Measurements from ENCODE around the gene NBEAL2. TPM values are rescaled to one million over a fixed set of nuclear protein-coding genes. Genes with fewer than 3 reads are reported as not detected.
A peak's percentile ranks its signal among the peaks of the same experiment; 100 is the strongest.

Gene NBEAL2
- total RNA-seq, 1 donor: 4.3 TPM

DNA sequence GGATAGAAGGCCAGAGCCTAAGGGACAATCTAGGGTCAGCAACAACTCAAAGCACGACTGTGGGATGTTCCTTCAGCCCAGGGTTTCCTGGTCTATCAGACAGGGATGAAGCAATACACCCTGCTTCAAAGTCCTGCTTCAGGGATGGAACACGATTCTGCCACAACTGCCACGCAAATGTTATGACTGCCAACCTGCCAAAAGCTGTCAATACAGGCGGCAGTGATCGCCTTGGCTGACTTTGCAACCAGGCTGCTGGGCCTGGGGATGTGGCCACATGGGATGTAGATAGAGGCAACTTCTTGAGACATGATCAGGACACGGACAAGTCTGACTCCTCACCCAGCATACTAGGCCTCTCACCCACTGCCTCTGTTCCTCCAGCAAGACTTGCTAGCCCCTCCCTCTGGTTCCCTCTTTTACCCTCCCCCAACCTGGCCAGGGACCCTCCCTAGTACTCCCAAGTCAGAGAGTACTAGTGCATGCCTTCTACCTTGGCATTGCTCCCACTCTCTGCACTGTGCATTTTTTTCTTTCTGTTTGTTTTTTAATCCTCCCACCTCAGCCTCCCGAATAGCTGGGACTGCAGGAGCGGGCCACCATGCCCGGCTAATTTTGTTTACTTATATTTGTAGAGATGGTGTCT, 10.6 kb upstream of the NBEAL2 start:
- Histone ChIP-seq H3K79me2 (ENCODE audit: insufficient read depth, low read length) (peaks cover 89% of the 10 kb centered on the region), H3K27ac (ENCODE audit: low read depth, low read length) (no peak overlapping the region), H4K20me1 (ENCODE audit: insufficient read depth, low read length) (peaks cover 83% of the 10 kb centered on the region), H3K4me3 (ENCODE audit: insufficient read depth, low read length) (no peak overlapping the region), H3K27me3 (ENCODE audit: insufficient read depth, low read length) (no peaks in the 10 kb centered on the region), H3K9me3 (ENCODE audit: low read depth, low read length) (no peaks in the 10 kb centered on the region), H3K4me1 (ENCODE audit: insufficient read depth, low read length) (peaks cover 9% of the 10 kb centered on the region), H2AFZ (ENCODE audit: low read length) (no peak overlapping the region), H3K4me2 (ENCODE audit: insufficient read depth, low read length) (no peak overlapping the region), H3K36me3 (ENCODE audit: insufficient read depth, low read length) (peaks cover 7% of the 10 kb centered on the region)
- TF ChIP-seq, protein P1, sequence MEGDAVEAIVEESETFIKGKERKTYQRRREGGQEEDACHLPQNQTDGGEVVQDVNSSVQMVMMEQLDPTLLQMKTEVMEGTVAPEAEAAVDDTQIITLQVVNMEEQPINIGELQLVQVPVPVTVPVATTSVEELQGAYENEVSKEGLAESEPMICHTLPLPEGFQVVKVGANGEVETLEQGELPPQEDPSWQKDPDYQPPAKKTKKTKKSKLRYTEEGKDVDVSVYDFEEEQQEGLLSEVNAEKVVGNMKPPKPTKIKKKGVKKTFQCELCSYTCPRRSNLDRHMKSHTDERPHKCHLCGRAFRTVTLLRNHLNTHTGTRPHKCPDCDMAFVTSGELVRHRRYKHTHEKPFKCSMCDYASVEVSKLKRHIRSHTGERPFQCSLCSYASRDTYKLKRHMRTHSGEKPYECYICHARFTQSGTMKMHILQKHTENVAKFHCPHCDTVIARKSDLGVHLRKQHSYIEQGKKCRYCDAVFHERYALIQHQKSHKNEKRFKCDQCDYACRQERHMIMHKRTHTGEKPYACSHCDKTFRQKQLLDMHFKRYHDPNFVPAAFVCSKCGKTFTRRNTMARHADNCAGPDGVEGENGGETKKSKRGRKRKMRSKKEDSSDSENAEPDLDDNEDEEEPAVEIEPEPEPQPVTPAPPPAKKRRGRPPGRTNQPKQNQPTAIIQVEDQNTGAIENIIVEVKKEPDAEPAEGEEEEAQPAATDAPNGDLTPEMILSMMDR (IDR thresholded peaks at IDR 0.05; ENCODE audit: extremely low read depth, low read depth, low read length): no peak
- DNase-seq (ENCODE audit: insufficient read length, low spot score, missing footprints): peak; percentile 47

DNA sequence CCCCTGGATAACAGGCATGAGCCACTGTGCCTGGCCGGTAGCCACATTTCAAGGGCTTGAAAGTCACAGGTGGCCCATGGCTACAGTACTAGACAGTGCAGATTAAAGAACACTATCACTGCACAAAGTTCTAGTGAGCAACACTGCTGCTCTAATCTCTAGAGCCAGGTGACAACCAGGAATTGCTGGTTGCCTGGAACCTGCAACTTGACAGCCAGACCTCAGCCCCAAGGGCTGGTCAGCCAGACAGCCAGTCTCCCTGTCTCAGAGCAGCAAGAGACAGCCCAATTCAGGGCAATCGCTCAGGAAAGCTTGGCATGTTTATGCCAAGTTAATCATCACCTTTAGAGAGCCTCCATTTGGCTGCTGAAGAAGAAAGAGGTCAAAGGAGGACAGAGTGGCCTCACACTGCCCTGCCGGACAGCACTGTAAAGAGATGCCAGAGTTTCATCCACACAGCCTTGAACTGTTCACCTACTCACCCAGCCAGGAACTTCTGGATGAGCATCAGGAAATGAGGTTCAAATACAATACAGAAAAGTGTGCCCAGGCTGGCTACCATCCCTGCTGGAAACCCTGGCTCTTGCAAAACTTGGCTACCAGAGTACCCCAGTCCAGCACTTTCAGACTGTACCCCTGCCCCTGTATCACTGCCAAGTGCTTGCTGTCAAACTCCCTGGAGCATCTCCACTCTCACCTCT, 8.9 kb upstream of the NBEAL2 start:
- Histone ChIP-seq H4K20me1 (ENCODE audit: insufficient read depth, low read length) (peaks cover 87% of the 10 kb centered on the region), H3K27ac (ENCODE audit: low read depth, low read length) (no peak overlapping the region)

DNA sequence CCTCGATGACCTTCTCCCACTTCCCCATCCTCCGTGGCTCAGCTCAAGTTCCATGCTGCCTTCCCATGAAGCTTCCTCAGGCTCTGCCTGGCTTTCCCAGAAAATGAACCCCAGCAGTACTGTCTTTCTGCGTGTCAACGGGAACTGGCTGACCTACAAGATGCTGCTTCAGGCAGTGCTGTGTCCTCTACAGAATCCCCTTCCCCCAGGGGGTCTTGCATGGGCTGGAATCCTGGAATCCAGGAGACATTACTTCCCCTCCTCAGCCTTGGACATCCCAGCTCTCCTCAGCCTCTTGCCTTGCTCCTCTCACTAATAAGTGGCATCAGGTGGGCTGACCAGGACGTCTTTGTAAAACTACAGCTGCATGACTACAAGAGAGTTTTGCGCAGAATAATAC, 8.3 kb upstream of the NBEAL2 start:
- peaks cover 82% of the 10 kb centered on the region for H4K20me1 ChIP-seq (ENCODE audit: insufficient read depth, low read length)

More for the DNA sequence above, 8.9 kb upstream of the NBEAL2 start:
- no peaks in the 10 kb centered on the region for H3K27me3 ChIP-seq (ENCODE audit: insufficient read depth, low read length)
- H3K4me3 ChIP-seq (ENCODE audit: insufficient read depth, low read length): no peak overlapping the region
- no peak overlapping the region for H3K4me2 ChIP-seq (ENCODE audit: insufficient read depth, low read length)
- no peak overlapping the region for H2AFZ ChIP-seq (ENCODE audit: low read length)
- peak; percentile 79 for DNase-seq (ENCODE audit: insufficient read length, low spot score, missing footprints)
- TF ChIP-seq, protein P1 (IDR thresholded peaks at IDR 0.05; ENCODE audit: extremely low read depth, low read depth, low read length): no peak
- H3K9me3 ChIP-seq (ENCODE audit: low read depth, low read length): no peaks in the 10 kb centered on the region
- H3K79me2 ChIP-seq (ENCODE audit: insufficient read depth, low read length): peaks cover 97% of the 10 kb centered on the region
- peaks cover 13% of the 10 kb centered on the region for H3K4me1 ChIP-seq (ENCODE audit: insufficient read depth, low read length)
- peaks cover under 1% of the 10 kb centered on the region for H3K36me3 ChIP-seq (ENCODE audit: insufficient read depth, low read length)

DNA sequence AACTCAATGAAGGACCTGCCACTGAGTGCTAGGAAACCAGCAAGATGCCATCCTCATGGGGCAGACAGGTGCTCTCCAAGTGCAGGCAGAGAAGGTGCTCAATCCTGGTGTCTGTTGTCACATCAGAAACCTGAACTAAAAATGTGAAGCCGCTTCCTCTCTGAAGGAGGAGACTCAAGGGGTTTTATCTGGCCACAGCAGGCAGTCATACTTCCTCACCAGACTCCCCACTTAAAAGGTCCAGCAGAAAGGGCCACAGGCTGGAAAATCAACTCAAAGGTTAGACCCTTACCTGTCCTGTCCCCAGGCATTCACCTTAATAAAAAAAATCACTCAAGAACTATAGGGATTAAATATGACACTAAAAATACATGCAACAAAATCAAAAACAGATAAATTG, 7.7 kb upstream of the NBEAL2 start:
- Histone ChIP-seq H3K79me2 (ENCODE audit: insufficient read depth, low read length) (peaks cover 92% of the 10 kb centered on the region), H3K36me3 (ENCODE audit: insufficient read depth, low read length) (no peaks in the 10 kb centered on the region), H3K4me1 (ENCODE audit: insufficient read depth, low read length) (peaks cover 13% of the 10 kb centered on the region), H3K4me3 (ENCODE audit: insufficient read depth, low read length) (no peak overlapping the region), H3K27me3 (ENCODE audit: insufficient read depth, low read length) (no peaks in the 10 kb centered on the region), H4K20me1 (ENCODE audit: insufficient read depth, low read length) (peaks cover 78% of the 10 kb centered on the region), H3K27ac (ENCODE audit: low read depth, low read length) (no peak overlapping the region), H3K9me3 (ENCODE audit: low read depth, low read length) (no peaks in the 10 kb centered on the region), H3K4me2 (ENCODE audit: insufficient read depth, low read length) (no peak overlapping the region), H2AFZ (ENCODE audit: low read length) (no peak overlapping the region)
- DNase-seq (ENCODE audit: insufficient read length, low spot score, missing footprints): peak; percentile 37
- TF ChIP-seq, protein P1 (IDR thresholded peaks at IDR 0.05; ENCODE audit: extremely low read depth, low read depth, low read length): no peak

More for the DNA sequence above, 8.3 kb upstream of the NBEAL2 start:
- no peak overlapping the region for H3K27ac ChIP-seq (ENCODE audit: low read depth, low read length)
- peak; percentile 42 for DNase-seq (ENCODE audit: insufficient read length, low spot score, missing footprints)
- H3K27me3 ChIP-seq (ENCODE audit: insufficient read depth, low read length): no peaks in the 10 kb centered on the region
- no peak overlapping the region for H2AFZ ChIP-seq (ENCODE audit: low read length)
- no peaks in the 10 kb centered on the region for H3K9me3 ChIP-seq (ENCODE audit: low read depth, low read length)
- peaks cover 13% of the 10 kb centered on the region for H3K4me1 ChIP-seq (ENCODE audit: insufficient read depth, low read length)
- H3K36me3 ChIP-seq (ENCODE audit: insufficient read depth, low read length): no peaks in the 10 kb centered on the region
- TF ChIP-seq, protein P1 (IDR thresholded peaks at IDR 0.05; ENCODE audit: extremely low read depth, low read depth, low read length): no peak
- H3K4me3 ChIP-seq (ENCODE audit: insufficient read depth, low read length): no peak overlapping the region
- peaks cover 97% of the 10 kb centered on the region for H3K79me2 ChIP-seq (ENCODE audit: insufficient read depth, low read length)
- no peak overlapping the region for H3K4me2 ChIP-seq (ENCODE audit: insufficient read depth, low read length)
